ENCODE results near the gene S100A9. TPM values are rescaled to one million over a fixed set of nuclear protein-coding genes. Genes with fewer than 3 reads are reported as not detected.

Gene S100A9
- polyA plus RNA-seq, 3 donors: 20,498 to 43,602 (median 40,800) TPM

DNA sequence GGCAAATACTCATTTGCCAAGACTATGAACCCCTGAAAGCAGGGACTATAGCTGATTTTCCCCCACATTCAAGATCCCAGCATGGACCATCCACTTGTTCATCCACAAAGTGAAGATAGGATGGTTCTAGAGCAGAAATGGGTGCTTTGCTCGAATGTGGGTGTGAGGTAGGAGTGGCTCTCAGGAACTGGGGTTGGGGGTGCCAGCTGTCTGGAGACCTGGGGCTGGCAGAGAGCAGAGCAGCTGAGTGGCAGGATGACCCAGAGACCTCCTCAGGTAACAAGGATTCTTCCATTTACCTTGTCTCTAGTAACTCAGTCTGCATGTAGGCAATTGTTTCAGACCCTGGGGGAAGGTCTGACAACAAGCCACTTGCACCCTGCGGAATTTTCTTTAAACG, 6.0 kb downstream of the S100A9 start:
- Histone ChIP-seq H3K27me3 (ENCODE audit: control insufficient read depth in 2 of 2, insufficient read depth in 2 of 2, low read length in 2 of 2) (no peaks in the 10 kb centered on the region), H3K79me2 (ENCODE audit: insufficient read depth, low read length) (peaks cover 60% of the 10 kb centered on the region), H4K20me1 (ENCODE audit: insufficient read depth, low read length) (peaks cover 30% of the 10 kb centered on the region), H2AFZ (ENCODE audit: insufficient read depth, low read depth, low read length, poor library complexity, severe bottlenecking) (no peak overlapping the region), H3K9me3 (replicated peaks in 1 of 2; ENCODE audit: control insufficient read depth in 1 of 2, insufficient read depth in 1 of 2, low read length in 2 of 2) (no peaks in the 10 kb centered on the region), H3K4me1 (ENCODE audit: control insufficient read depth in 1 of 2, insufficient read depth in 2 of 2, low read length in 2 of 2) (peaks cover 88 to 100% of the 10 kb centered on the region in 2 donors), H3K4me3 (replicated peaks in 1 of 3; ENCODE audit: low read depth in 2 of 3, low read length in 3 of 3) (peak overlapping the region in 1 of 3 experiments; percentile 24), H3K4me2 (replicated peaks; ENCODE audit: extremely low read depth, low read length, poor library complexity, severe bottlenecking) (peak overlapping the region; percentile 20), H3K9ac (ENCODE audit: insufficient read depth, low read length, poor library complexity, severe bottlenecking) (no peak overlapping the region), H3K27ac (ENCODE audit: low read depth in 1 of 2, low read length in 2 of 2) (peak overlapping the region in 1 of 2 donors; percentile 85), H3K36me3 (replicated peaks in 1 of 2; ENCODE audit: control insufficient read depth in 1 of 2, insufficient read depth in 2 of 2, low read length in 2 of 2) (peaks cover 21 to 26% of the 10 kb centered on the region in 2 donors)
- peak in 1 of 3 donors; percentile 11 for DNase-seq
- Mint-ChIP-seq H3K4me3 (no peak overlapping the region), H3K4me1 (peaks cover 93% of the 10 kb centered on the region), H3K36me3 (peaks cover 22 to 37% of the 10 kb centered on the region in 2 donors), H3K9me3 (peaks cover 0 to 2% (median 0%) of the 10 kb centered on the region in 7 donors), H3K27ac (peak overlapping the region; percentile 2 to 96 (median 63)), H3K27me3 (ENCODE audit: low read depth in 3 of 3) (peaks cover 0 to 1% (median 0%) of the 10 kb centered on the region in 3 donors)
- TF ChIP-seq, protein P1, sequence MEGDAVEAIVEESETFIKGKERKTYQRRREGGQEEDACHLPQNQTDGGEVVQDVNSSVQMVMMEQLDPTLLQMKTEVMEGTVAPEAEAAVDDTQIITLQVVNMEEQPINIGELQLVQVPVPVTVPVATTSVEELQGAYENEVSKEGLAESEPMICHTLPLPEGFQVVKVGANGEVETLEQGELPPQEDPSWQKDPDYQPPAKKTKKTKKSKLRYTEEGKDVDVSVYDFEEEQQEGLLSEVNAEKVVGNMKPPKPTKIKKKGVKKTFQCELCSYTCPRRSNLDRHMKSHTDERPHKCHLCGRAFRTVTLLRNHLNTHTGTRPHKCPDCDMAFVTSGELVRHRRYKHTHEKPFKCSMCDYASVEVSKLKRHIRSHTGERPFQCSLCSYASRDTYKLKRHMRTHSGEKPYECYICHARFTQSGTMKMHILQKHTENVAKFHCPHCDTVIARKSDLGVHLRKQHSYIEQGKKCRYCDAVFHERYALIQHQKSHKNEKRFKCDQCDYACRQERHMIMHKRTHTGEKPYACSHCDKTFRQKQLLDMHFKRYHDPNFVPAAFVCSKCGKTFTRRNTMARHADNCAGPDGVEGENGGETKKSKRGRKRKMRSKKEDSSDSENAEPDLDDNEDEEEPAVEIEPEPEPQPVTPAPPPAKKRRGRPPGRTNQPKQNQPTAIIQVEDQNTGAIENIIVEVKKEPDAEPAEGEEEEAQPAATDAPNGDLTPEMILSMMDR (IDR thresholded peaks at IDR 0.05): no peak
- 100% methylated on average over 1 of the region's 3 CpGs for WGBS (ENCODE audit: insufficient coverage)
- intact Hi-C loops (cut with micrococcal nuclease): loop anchor here in 1 of 2 donors (10.0 kb wide), 1 partner anchor 211 kb away; no protein-coding TSS in a partner anchor

DNA sequence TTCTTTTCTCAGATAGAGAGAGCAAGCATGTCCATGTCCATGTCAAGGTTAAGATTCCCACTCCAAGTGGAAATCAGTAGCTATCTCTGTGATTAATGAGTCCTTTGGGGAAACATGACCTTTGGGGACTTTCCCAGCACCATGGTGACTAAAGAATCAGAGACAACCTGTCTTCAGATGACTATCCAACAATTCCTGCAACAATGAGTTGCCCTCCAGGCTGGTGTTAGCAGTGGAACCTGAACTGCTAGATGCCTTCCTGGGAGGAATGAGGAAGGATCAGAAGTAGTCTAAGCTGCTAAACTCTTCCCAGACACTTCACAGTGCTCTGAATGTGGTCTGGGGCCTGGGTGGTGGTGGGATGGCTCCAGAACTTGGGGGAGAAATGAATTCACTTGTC, 6.5 kb downstream of the S100A9 start:
- Mint-ChIP-seq H3K27me3 (ENCODE audit: low read depth in 3 of 3) (peaks cover 0 to 1% (median 0%) of the 10 kb centered on the region in 3 donors), H3K4me1 (peaks cover 95% of the 10 kb centered on the region), H3K4me3 (no peak overlapping the region), H3K36me3 (peaks cover 18 to 31% of the 10 kb centered on the region in 2 donors), H3K9me3 (peaks cover 0 to 2% (median 0%) of the 10 kb centered on the region in 7 donors), H3K27ac (peak overlapping the region; percentile 37 to 98 (median 94))
- H3K79me2 ChIP-seq (ENCODE audit: insufficient read depth, low read length): peaks cover 56% of the 10 kb centered on the region
- peaks cover 16 to 21% of the 10 kb centered on the region in 2 donors for H3K36me3 ChIP-seq (replicated peaks in 1 of 2; ENCODE audit: control insufficient read depth in 1 of 2, insufficient read depth in 2 of 2, low read length in 2 of 2)
- no peak overlapping the region for H3K4me2 ChIP-seq (replicated peaks; ENCODE audit: extremely low read depth, low read length, poor library complexity, severe bottlenecking)
- peak overlapping the region; percentile 78 to 85 for H3K27ac ChIP-seq (ENCODE audit: low read depth in 1 of 2, low read length in 2 of 2)
- peak in 2 of 3 donors; percentile 60 to 79 for DNase-seq
- H4K20me1 ChIP-seq (ENCODE audit: insufficient read depth, low read length): peaks cover 25% of the 10 kb centered on the region
- no peaks in the 10 kb centered on the region for H3K27me3 ChIP-seq (ENCODE audit: control insufficient read depth in 2 of 2, insufficient read depth in 2 of 2, low read length in 2 of 2)
- peak overlapping the region in 1 of 3 experiments; percentile 24 for H3K4me3 ChIP-seq (replicated peaks in 1 of 3; ENCODE audit: low read depth in 2 of 3, low read length in 3 of 3)
- no peaks in the 10 kb centered on the region for H3K9me3 ChIP-seq (replicated peaks in 1 of 2; ENCODE audit: control insufficient read depth in 1 of 2, insufficient read depth in 1 of 2, low read length in 2 of 2)
- no peak overlapping the region for H2AFZ ChIP-seq (ENCODE audit: insufficient read depth, low read depth, low read length, poor library complexity, severe bottlenecking)
- intact Hi-C loops (cut with micrococcal nuclease): loop anchor here in 1 of 2 donors (10.0 kb wide), 1 partner anchor 211 kb away; no protein-coding TSS in a partner anchor
- no peak overlapping the region for H3K9ac ChIP-seq (ENCODE audit: insufficient read depth, low read length, poor library complexity, severe bottlenecking)
- peaks cover 93 to 100% of the 10 kb centered on the region in 2 donors for H3K4me1 ChIP-seq (ENCODE audit: control insufficient read depth in 1 of 2, insufficient read depth in 2 of 2, low read length in 2 of 2)
- TF ChIP-seq, protein P1 (IDR thresholded peaks at IDR 0.05): no peak
